GM12878 (cell line): Measurements from ENCODE around the gene TSEN34.

ENCODE experiments used
- BMI1 ChIP-seq: fragments of 450-650 bp; IDR thresholded peaks from 2 replicates; pipeline ENCODE4 v1.6.1; 2016; ENCODE audit warnings: mild to moderate bottlenecking, moderate library complexity, borderline replicate concordance
- CREB1 ChIP-seq: IDR thresholded peaks from 2 replicates; pipeline ENCODE4 v1.6.1; 2012; ENCODE audit warnings: low read depth, mild to moderate bottlenecking, inconsistent platforms
- CREM ChIP-seq: IDR thresholded peaks from 2 replicates; pipeline ENCODE4 v1.6.1; 2014; ENCODE audit warnings: antibody characterized with exemption, low read depth
- FOS ChIP-seq: IDR thresholded peaks from 3 replicates; pipeline ENCODE4 v1.6.1; 2011; ENCODE audit warnings: borderline replicate concordance; ENCODE audit not compliant: insufficient read length; ENCODE audit errors: extremely low read depth
- MXI1 ChIP-seq: fragments of 150-350 bp; IDR thresholded peaks from 2 replicates; pipeline ENCODE4 v1.6.1; 2011; ENCODE audit warnings: low read depth, mild to moderate bottlenecking, inconsistent platforms, low read length, improper control_type of control experiment
- MYC ChIP-seq: IDR thresholded peaks from 2 replicates; pipeline ENCODE4 v1.6.1; 2011; ENCODE audit warnings: mild to moderate bottlenecking, low read length, moderate library complexity, inconsistent platforms; ENCODE audit not compliant: insufficient read depth, insufficient replicate concordance, insufficient read length, severe bottlenecking
- POLR2A ChIP-seq: IDR thresholded peaks from 2 replicates; pipeline ENCODE4 v1.6.1; 2011; ENCODE audit warnings: low read depth, mild to moderate bottlenecking, low read length
- RAD21 ChIP-seq: IDR thresholded peaks from 2 replicates; pipeline ENCODE4 v1.6.1; 2011; ENCODE audit warnings: mild to moderate bottlenecking, low read depth, low read length, moderate library complexity; ENCODE audit not compliant: insufficient read depth
- SP1 ChIP-seq: IDR thresholded peaks from one replicate; pipeline ENCODE4 v1.6.1; 2011; ENCODE audit warnings: low read depth, low read length
- TCF7 ChIP-seq: IDR thresholded peaks from 2 replicates; pipeline ENCODE4 v1.6.1; 2014; ENCODE audit warnings: antibody characterized with exemption, borderline replicate concordance
- YY1 ChIP-seq: IDR thresholded peaks from 2 replicates; pipeline ENCODE4 v1.6.1; 2011; ENCODE audit warnings: low read depth, mild to moderate bottlenecking, low read length
- TF ChIP-seq, protein P1 (sequence below): fragments of 450-650 bp; formaldehyde crosslinking; IDR thresholded peaks from 2 replicates; pipeline ENCODE4 v1.4.0; 2022; ENCODE audit warnings: mild to moderate bottlenecking, moderate library complexity
- TF ChIP-seq, protein P2 (sequence below): fragments of 450-650 bp; IDR thresholded peaks from 2 replicates; pipeline ENCODE4 v1.6.1; 2017; ENCODE audit warnings: mild to moderate bottlenecking
- TF ChIP-seq, protein P3 (sequence below): IDR thresholded peaks from 2 replicates; pipeline ENCODE4 v1.6.1; 2012; ENCODE audit warnings: mild to moderate bottlenecking, low read depth, low read length

DNA sequence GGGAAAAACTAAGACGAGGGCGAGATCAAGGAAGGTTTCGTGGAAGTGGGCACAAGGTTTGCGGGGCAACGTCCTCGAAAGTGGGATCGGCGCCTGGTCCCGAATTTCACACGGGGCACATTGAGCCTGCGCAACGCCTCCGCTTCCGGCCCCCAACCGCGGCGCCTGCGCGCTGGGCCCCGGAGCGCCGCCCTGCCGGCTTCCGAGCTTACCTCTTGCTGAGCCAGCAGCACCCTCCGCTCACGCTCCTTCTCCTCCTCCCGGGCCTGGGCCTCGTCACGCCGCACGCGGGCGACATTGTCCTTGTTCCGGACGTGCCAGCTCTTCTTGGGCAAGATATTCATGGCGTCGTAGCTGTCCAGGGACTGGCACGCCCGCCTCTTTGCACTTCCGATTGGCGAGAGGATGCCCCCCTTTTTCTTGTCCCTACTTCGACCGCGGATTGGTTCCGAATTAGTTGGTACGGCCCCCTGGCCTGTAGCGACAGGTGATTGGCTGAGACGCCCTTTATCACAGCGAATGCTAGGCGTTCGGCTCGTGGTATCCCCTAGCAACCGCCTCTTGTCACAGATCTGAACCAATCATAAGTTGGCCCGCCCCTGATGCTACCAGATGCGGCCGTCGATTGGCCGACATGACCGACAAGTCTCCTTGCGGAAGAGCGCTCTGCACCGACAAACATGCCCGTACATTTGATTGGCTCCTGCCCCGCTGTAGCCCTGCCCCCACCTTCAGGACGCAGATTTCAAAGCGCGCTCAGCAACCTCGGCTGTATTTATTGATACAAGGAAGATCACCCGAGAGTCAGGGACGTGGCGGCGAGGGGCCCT is 31.5 kb upstream of the TSEN34 start, which contains the start of gene LENG1:
- TF ChIP-seq CREB1 (peak; percentile 90), TCF7 (no peak), MYC (no peak), RAD21 (no peak), FOS (peak; percentile 89), BMI1 (peak; percentile 100), YY1 (peak; percentile 91), SP1 (peak; percentile 99), POLR2A (peak; percentile 94), CREM (peak; percentile 70; the same call in 1 of the 2 replicates), MXI1 (peak; percentile 98)
- TF ChIP-seq, protein P1, sequence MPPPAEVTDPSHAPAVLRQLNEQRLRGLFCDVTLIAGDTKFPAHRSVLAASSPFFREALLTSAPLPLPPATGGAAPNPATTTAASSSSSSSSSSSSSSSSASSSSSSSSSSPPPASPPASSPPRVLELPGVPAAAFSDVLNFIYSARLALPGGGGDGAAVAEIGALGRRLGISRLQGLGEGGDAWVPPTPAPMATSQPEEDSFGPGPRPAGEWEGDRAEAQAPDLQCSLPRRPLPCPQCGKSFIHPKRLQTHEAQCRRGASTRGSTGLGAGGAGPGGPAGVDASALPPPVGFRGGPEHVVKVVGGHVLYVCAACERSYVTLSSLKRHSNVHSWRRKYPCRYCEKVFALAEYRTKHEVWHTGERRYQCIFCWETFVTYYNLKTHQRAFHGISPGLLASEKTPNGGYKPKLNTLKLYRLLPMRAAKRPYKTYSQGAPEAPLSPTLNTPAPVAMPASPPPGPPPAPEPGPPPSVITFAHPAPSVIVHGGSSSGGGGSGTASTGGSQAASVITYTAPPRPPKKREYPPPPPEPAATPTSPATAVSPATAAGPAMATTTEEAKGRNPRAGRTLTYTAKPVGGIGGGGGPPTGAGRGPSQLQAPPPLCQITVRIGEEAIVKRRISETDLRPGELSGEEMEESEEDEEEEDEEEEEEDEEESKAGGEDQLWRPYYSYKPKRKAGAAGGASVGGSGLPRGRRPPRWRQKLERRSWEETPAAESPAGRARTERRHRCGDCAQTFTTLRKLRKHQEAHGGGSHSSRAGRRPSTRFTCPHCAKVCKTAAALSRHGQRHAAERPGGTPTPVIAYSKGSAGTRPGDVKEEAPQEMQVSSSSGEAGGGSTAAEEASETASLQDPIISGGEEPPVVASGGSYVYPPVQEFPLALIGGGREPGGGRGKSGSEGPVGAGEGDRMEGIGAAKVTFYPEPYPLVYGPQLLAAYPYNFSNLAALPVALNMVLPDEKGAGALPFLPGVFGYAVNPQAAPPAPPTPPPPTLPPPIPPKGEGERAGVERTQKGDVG (CRISPR knock-in tag), result no peak
- TF ChIP-seq, protein P2, sequence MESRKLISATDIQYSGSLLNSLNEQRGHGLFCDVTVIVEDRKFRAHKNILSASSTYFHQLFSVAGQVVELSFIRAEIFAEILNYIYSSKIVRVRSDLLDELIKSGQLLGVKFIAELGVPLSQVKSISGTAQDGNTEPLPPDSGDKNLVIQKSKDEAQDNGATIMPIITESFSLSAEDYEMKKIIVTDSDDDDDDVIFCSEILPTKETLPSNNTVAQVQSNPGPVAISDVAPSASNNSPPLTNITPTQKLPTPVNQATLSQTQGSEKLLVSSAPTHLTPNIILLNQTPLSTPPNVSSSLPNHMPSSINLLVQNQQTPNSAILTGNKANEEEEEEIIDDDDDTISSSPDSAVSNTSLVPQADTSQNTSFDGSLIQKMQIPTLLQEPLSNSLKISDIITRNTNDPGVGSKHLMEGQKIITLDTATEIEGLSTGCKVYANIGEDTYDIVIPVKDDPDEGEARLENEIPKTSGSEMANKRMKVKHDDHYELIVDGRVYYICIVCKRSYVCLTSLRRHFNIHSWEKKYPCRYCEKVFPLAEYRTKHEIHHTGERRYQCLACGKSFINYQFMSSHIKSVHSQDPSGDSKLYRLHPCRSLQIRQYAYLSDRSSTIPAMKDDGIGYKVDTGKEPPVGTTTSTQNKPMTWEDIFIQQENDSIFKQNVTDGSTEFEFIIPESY, result no peak
- TF ChIP-seq, protein P3, sequence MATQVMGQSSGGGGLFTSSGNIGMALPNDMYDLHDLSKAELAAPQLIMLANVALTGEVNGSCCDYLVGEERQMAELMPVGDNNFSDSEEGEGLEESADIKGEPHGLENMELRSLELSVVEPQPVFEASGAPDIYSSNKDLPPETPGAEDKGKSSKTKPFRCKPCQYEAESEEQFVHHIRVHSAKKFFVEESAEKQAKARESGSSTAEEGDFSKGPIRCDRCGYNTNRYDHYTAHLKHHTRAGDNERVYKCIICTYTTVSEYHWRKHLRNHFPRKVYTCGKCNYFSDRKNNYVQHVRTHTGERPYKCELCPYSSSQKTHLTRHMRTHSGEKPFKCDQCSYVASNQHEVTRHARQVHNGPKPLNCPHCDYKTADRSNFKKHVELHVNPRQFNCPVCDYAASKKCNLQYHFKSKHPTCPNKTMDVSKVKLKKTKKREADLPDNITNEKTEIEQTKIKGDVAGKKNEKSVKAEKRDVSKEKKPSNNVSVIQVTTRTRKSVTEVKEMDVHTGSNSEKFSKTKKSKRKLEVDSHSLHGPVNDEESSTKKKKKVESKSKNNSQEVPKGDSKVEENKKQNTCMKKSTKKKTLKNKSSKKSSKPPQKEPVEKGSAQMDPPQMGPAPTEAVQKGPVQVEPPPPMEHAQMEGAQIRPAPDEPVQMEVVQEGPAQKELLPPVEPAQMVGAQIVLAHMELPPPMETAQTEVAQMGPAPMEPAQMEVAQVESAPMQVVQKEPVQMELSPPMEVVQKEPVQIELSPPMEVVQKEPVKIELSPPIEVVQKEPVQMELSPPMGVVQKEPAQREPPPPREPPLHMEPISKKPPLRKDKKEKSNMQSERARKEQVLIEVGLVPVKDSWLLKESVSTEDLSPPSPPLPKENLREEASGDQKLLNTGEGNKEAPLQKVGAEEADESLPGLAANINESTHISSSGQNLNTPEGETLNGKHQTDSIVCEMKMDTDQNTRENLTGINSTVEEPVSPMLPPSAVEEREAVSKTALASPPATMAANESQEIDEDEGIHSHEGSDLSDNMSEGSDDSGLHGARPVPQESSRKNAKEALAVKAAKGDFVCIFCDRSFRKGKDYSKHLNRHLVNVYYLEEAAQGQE, result peak; percentile 23; the same call in 1 of the 2 replicates
